ENCODE measurements around the gene C20orf144.
"Not testable (repeated sequence)": the region's sequence is repeated elsewhere in the genome, so short reads cannot be mapped to it uniquely, and the experiment has no call there.

C20orf144 gene

DNA sequence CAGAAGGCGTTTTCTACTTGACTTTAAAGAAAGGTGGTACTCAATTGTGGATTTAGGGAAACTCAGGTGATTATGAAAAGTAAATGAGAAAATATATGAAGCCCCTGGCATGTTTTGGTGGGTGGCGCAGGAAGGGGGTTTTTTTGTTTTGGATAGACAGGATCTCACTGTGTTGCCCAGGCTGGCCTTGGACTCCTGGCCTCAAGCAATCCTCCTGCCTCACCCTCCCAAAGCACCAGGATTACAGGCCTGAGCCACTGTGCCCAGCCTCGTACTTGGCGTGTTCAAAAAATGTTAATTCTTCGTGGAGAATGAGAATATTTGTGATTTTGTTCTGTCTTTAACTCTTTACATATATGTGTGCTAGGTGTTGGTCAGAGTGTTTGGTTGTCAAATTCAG, 32.1 kb upstream of the C20orf144 start:
- TF ChIP-seq, protein P1, sequence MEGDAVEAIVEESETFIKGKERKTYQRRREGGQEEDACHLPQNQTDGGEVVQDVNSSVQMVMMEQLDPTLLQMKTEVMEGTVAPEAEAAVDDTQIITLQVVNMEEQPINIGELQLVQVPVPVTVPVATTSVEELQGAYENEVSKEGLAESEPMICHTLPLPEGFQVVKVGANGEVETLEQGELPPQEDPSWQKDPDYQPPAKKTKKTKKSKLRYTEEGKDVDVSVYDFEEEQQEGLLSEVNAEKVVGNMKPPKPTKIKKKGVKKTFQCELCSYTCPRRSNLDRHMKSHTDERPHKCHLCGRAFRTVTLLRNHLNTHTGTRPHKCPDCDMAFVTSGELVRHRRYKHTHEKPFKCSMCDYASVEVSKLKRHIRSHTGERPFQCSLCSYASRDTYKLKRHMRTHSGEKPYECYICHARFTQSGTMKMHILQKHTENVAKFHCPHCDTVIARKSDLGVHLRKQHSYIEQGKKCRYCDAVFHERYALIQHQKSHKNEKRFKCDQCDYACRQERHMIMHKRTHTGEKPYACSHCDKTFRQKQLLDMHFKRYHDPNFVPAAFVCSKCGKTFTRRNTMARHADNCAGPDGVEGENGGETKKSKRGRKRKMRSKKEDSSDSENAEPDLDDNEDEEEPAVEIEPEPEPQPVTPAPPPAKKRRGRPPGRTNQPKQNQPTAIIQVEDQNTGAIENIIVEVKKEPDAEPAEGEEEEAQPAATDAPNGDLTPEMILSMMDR (conservative IDR thresholded peaks at IDR 0.05; ENCODE audit: low read length) = no peak
- DNase-seq (ENCODE audit: low read depth) = no peak
- no peak overlapping the region for H3K4me3 ChIP-seq (ENCODE audit: low read length)

DNA sequence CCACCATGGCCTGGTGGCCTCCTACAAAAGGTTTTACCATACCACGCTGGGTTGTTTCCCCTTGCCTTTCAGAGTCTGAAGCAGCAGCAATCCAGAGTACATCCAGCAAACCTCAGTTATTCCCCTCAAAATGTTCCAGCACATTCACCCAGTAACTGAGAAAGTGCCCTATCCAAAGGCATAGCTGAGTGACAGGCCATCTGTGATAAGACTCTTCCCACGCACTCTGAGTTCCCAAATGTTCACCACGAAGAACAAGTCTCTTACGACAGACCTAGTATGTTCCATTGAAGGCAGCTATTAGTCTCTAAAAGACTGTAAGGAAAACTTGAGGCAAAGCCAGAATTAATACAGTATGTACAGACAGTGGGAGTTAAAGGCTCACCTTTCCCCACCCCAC, 31.6 kb upstream of the C20orf144 start:
- H3K4me3 ChIP-seq (ENCODE audit: low read length) = no peak overlapping the region
- no peak for DNase-seq (ENCODE audit: low read depth)
- TF ChIP-seq, protein P1 (conservative IDR thresholded peaks at IDR 0.05; ENCODE audit: low read length) = no peak

DNA sequence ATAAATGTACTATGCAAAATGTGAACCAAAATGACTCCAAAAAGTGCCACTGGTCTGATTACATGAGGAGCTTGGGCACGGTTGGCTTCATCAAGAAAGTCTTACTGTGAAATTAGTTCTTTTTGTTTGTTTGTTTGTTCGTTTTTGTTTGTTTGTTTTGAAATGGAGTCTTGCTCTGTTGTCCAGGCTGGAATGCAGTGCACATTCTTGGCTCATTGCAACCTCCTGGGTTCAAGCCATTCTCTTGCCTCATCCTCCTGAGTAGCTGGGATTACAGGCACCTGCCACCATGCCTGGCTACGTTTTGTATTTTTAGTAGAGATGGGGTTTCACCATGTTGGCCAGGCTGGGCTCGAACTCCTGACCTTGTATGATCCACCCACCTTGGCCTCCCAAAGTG, 30.2 kb upstream of the C20orf144 start:
- DNase-seq (ENCODE audit: low read depth); H3K4me3 ChIP-seq (ENCODE audit: low read length): not testable (repeated sequence)

DNA sequence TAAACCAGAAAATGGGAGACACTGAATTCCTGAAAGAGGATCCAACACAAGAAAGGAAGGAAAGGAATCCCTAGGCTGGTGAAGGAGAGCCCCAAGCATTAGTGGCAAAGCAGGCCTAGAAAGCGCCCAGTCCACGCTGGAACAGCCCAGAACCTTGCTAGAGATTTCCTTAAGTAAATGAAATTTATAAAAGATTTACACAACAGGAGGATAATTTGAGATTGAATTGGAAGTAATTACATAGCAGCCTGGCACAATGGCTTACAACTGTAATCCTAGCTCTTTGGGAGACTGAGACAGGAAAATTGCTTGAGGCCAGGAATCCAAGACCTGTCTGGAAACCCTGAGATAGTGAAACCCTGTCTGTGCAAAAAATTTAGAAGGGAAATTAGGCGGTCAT, 26.8 kb upstream of the C20orf144 start:
- TF ChIP-seq, protein P1 (conservative IDR thresholded peaks at IDR 0.05; ENCODE audit: low read length) = no peak
- no peak for DNase-seq (ENCODE audit: low read depth)
- H3K4me3 ChIP-seq (ENCODE audit: low read length) = no peak overlapping the region

DNA sequence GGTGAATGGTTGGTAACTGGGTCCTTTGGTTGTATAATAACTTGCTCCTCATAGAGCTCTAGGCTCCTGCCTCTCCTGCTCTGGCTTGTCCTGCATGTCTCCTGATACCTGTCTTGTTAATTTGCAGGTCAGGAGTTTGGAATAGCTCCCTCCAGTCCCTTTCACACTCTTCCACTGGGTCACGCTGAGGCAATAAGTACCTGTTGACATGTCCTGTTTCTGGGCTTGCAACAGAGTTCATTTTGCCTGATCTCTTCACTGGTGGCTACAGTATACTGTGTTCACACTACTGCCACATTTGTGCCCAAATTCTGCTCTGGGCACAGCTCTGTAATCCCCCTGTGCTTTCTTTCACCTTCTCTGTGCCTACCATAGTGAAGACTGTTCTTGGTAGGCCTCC, 25.4 kb upstream of the C20orf144 start:
- DNase-seq (ENCODE audit: low read depth) = no peak
- TF ChIP-seq, protein P1 (conservative IDR thresholded peaks at IDR 0.05; ENCODE audit: low read length) = no peak
- H3K4me3 ChIP-seq (ENCODE audit: low read length) = no peak overlapping the region

DNA sequence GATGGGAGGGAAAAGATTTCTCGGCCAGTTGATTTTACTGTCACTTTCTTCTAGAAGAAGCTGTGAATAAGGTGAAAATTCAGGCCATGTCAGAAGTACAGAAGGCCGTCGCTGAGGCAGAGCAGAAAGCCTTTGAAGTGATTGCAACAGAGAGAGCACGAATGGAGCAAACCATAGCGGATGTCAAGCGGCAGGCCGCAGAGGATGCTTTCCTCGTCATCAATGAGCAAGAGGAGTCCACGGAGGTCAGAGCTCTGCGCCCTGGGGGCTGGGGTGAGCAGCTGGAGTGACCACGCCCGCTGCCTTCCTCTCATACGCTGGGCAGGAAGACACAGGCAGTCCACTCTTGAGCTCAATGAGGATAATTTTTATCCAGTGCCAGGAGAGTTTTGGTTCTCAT, 21.8 kb upstream of the C20orf144 start:
- TF ChIP-seq, protein P1 (conservative IDR thresholded peaks at IDR 0.05; ENCODE audit: low read length) = no peak
- no peak overlapping the region for H3K4me3 ChIP-seq (ENCODE audit: low read length)
- no peak for DNase-seq (ENCODE audit: low read depth)

DNA sequence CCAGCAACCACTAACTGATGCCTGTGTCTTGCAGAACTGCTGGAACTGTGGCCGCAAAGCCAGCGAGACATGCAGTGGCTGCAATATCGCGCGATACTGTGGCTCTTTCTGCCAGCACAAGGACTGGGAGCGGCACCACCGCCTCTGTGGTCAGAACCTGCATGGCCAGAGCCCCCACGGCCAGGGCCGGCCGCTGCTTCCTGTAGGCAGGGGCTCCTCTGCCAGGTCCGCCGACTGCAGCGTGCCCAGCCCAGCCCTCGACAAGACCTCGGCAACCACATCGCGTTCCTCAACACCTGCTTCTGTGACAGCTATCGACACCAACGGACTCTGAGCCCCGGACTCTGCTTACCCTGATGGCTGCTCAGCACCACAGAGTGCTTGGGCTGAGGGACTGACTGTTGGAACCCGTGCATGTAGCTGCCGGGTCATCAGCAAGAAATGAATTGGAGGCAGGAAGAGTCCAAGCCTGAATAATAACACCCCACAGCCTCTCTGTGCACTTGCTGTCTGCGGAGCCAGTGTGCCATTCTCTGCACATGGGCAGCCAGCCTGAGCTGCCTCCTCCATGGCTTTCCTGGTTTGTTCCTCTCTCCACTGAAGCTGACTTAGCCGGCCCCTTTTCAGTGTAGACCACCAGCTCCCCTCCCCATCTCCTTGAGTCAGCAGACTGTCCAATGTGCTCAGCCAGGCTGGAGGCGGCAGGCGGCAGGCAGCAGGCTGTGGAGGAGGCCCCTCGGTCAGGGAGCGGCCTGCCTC, 17.6 kb upstream of the C20orf144 start:
- H3K4me3 ChIP-seq (ENCODE audit: low read length) = no peak overlapping the region
- DNase-seq (ENCODE audit: low read depth) = no peak
- TF ChIP-seq, protein P1 (conservative IDR thresholded peaks at IDR 0.05; ENCODE audit: low read length) = no peak

DNA sequence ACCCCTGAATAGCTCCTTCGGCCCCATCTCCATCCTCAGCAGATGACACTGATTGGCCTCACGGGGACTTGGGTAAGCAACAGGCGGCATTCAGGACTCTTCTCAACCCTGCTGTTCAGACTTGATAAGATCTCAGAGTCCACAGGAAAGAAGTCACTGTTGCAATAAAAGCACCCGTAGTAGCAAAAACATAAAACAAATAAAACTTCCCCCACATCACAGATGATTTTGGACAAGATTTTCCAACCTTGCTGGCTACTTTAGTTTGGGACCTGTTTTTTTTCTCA, 17.1 kb upstream of the C20orf144 start:
- no peak overlapping the region for H3K4me3 ChIP-seq (ENCODE audit: low read length)
- no peak for DNase-seq (ENCODE audit: low read depth)
- TF ChIP-seq, protein P1 (conservative IDR thresholded peaks at IDR 0.05; ENCODE audit: low read length) = no peak

All from AG10803 (cell line).